Breast epithelium (tissue), 4 donors: ENCODE measurements around the gene GFRA1. TPM values are rescaled to one million over a fixed set of nuclear protein-coding genes. Genes with fewer than 3 reads are reported as not detected.

ENCODE experiments used
- DNase-seq, 2 donors: peaks; one replicate each; pipeline ENCODE4 v3.0.0-alpha.2; 2019; ENCODE audit warnings: low spot score in 2 of 2
- H3K27ac ChIP-seq, 2 donors: fragments of 200-600 bp; sonication (generic) in 1 of 2; one replicate each; pipeline ENCODE4 v1.5.1; 2016 to 2019; ENCODE audit warnings: mild to moderate bottlenecking in 1 of 2
- H3K27me3 ChIP-seq, 2 donors: fragments of 200-600 bp; sonication (generic) in 1 of 2; one replicate each; pipeline versions ENCODE4 v1.5.1 to v1.6.0; 2017 to 2019; ENCODE audit warnings: control low read depth in 1 of 2, mild to moderate bottlenecking in 1 of 2
- H3K36me3 ChIP-seq: fragments of 200-600 bp; one replicate; pipeline ENCODE4 v1.5.1; 2019
- H3K4me1 ChIP-seq, 2 donors: fragments of 200-600 bp; sonication (generic); one replicate each; pipeline ENCODE4 v1.5.1; 2016 to 2019; ENCODE audit warnings: control low read depth in 1 of 2
- H3K4me3 ChIP-seq, 3 donors: fragments of 200-600 bp; sonication (generic); 1 replicate in 2 of 3; 2 replicates in 1 of 3; pipeline ENCODE4 v1.5.1; 2016 to 2019; ENCODE audit warnings: mild to moderate bottlenecking in 3 of 3, moderate library complexity in 2 of 3
- H3K9me3 ChIP-seq, 2 donors: fragments of 200-600 bp; sonication (generic) in 1 of 2; one replicate each; pipeline ENCODE4 v1.5.1; 2016 to 2019; ENCODE audit warnings: control low read depth in 1 of 2
- CTCF ChIP-seq, 3 donors: fragments of 450-650 bp; IDR thresholded peaks; one replicate each; pipeline ENCODE4 v1.5.1; 2016 to 2017; ENCODE audit warnings: antibody characterized with exemption in 3 of 3, mild to moderate bottlenecking in 3 of 3, moderate library complexity in 3 of 3
- POLR2A ChIP-seq: fragments of 450-650 bp; IDR thresholded peaks from one replicate; pipeline ENCODE4 v1.6.1; 2016; ENCODE audit warnings: antibody characterized with exemption, mild to moderate bottlenecking, moderate library complexity
- POLR2AphosphoS5 ChIP-seq, 3 donors: sonication (generic); formaldehyde crosslinking; IDR thresholded peaks; one replicate each; pipeline ENCODE4 v1.6.1; 2017; ENCODE audit warnings: antibody characterized with exemption in 3 of 3
- intact Hi-C: fragments of 100-400 bp; cut with DNase I; formaldehyde crosslinking; loops from one replicate; pipeline ENCODE4 v1.15.1; 2023; ENCODE audit warnings: low total_unique reads
- total RNA-seq, 3 donors: library from RNA; depleted of rRNA; stranded (reverse); fragments of >200 nt; gene quantifications; one replicate each; pipeline ENCODE4 v1.1.0, GENCODE V29; 2016

GFRA1 gene
- total RNA-seq, 3 donors from 2014 or later: 88.2 to 153 (median 98.5) TPM

- no peaks in the 10 kb centered on the region for H3K36me3 ChIP-seq
- no peaks in the 10 kb centered on the region for H3K27me3 ChIP-seq
- no peaks in the 10 kb centered on the region for H3K9me3 ChIP-seq
- intact Hi-C loops: no loop called here
- H3K27ac ChIP-seq: no peak overlapping the region
- H3K4me3 ChIP-seq: no peak overlapping the region
- no peak for TF ChIP-seq POLR2AphosphoS5 (IDR thresholded peaks at IDR 0.05)
- no peak for TF ChIP-seq POLR2A
- no peak for TF ChIP-seq CTCF (IDR thresholded peaks at IDR 0.05)
- H3K4me1 ChIP-seq: no peaks in the 10 kb centered on the region
- no peak for DNase-seq
These were observed 176.5 kb downstream of the GFRA1 start for GRCh38 chr10:116096526-116096925.

GRCh38 chr10:116094356-116094755 is 178.7 kb downstream of the GFRA1 start:
- Histone ChIP-seq H3K27ac (no peak overlapping the region), H3K4me1 (no peaks in the 10 kb centered on the region), H3K9me3 (no peaks in the 10 kb centered on the region), H3K27me3 (no peaks in the 10 kb centered on the region), H3K36me3 (no peaks in the 10 kb centered on the region), H3K4me3 (no peak overlapping the region)
- intact Hi-C loops: no loop called here
- TF ChIP-seq POLR2A (no peak), POLR2AphosphoS5 (IDR thresholded peaks at IDR 0.05) (no peak), CTCF (IDR thresholded peaks at IDR 0.05) (no peak)
- DNase-seq: no peak

GRCh38 chr10:116093031-116093430 is 180.0 kb downstream of the GFRA1 start:
- no peak overlapping the region for H3K27ac ChIP-seq
- H3K4me1 ChIP-seq: no peaks in the 10 kb centered on the region
- H3K36me3 ChIP-seq: no peaks in the 10 kb centered on the region
- intact Hi-C loops: no loop called here
- TF ChIP-seq POLR2AphosphoS5 (IDR thresholded peaks at IDR 0.05): no peak
- TF ChIP-seq POLR2A: no peak
- no peak for TF ChIP-seq CTCF (IDR thresholded peaks at IDR 0.05)
- no peaks in the 10 kb centered on the region for H3K27me3 ChIP-seq
- no peaks in the 10 kb centered on the region for H3K9me3 ChIP-seq
- no peak for DNase-seq
- H3K4me3 ChIP-seq: no peak overlapping the region

- no peaks in the 10 kb centered on the region for H3K4me1 ChIP-seq
- intact Hi-C loops: no loop called here
- H3K36me3 ChIP-seq: no peaks in the 10 kb centered on the region
- no peak for DNase-seq
- H3K27me3 ChIP-seq: no peaks in the 10 kb centered on the region
- H3K4me3 ChIP-seq: no peak overlapping the region
- no peak overlapping the region for H3K27ac ChIP-seq
- TF ChIP-seq POLR2AphosphoS5 (IDR thresholded peaks at IDR 0.05) (no peak), CTCF (IDR thresholded peaks at IDR 0.05) (no peak), POLR2A (no peak)
- H3K9me3 ChIP-seq: no peaks in the 10 kb centered on the region
These were observed 184.0 kb downstream of the GFRA1 start for GRCh38 chr10:116088985-116089384.

- no peak for DNase-seq
- H3K4me3 ChIP-seq: no peak overlapping the region
- H3K4me1 ChIP-seq: no peaks in the 10 kb centered on the region
- no peaks in the 10 kb centered on the region for H3K9me3 ChIP-seq
- no peaks in the 10 kb centered on the region for H3K36me3 ChIP-seq
- H3K27me3 ChIP-seq: no peaks in the 10 kb centered on the region
- intact Hi-C loops: no loop called here
- no peak overlapping the region for H3K27ac ChIP-seq
- no peak for TF ChIP-seq CTCF (IDR thresholded peaks at IDR 0.05)
- TF ChIP-seq POLR2AphosphoS5 (IDR thresholded peaks at IDR 0.05): no peak
- no peak for TF ChIP-seq POLR2A
These were observed 187.7 kb downstream of the GFRA1 start for GRCh38 chr10:116085323-116085722.
